ENCODE measurements around the gene RIOX2.

The RIOX2 gene

DNA sequence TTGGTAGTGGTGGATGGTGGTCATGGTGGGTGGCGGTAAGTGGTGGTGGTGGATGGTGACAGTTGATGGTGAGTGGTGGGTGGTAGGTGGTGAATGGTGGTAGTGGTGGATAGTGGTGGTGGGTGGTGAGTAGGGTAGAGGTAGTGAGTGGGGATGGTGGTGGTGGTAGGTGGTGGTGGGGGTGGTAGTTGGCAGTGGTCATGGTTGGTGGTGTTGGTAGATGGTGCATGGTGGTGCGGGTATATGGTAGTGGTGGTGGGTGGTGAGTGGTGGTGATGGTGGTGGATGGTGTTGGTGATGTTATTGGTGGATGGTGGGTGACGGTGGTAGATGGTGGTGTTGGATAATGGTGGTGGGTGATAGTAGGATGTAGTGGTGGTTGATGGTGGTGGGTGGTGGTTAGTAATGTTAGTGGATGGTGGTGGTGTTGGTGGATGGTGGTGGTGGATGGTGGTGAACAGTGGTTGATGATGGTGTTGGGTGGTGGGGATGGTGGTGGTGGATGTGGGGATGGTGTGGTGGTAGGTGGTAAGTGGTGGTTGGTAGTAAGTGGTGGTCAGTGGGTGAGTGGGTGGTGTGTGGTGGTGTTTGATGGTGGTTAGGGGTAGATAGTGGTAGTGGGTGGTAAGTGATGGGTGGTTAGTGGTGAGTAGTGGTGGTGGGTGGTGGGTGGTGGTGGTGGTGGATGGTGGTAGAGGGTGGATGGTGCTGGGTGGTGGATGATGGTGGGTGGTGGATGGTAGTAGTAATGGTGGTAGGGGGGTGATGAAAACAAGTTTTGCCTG lies 16.7 kb upstream of the RIOX2 start:
- DNase-seq = no peak

DNA sequence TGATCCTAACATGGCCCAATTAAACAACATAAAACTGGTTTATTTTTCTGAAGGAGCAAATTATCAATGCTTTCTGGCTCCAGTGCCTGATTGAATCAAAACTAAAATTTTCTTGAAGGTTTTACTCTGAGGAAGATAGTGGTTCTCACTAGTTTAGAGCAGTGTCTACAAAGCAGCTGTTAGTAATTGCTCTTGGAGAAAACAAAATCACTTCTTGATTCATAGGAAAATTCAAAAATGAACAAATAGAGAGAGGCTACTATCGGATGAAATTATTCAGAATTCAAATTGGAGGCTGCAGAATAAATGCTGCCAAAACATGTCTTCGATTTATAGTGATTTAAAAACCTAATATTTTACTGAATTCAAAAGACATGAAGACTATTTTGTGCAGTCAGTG lies 15.1 kb upstream of the RIOX2 start:
- DNase-seq = no peak

DNA sequence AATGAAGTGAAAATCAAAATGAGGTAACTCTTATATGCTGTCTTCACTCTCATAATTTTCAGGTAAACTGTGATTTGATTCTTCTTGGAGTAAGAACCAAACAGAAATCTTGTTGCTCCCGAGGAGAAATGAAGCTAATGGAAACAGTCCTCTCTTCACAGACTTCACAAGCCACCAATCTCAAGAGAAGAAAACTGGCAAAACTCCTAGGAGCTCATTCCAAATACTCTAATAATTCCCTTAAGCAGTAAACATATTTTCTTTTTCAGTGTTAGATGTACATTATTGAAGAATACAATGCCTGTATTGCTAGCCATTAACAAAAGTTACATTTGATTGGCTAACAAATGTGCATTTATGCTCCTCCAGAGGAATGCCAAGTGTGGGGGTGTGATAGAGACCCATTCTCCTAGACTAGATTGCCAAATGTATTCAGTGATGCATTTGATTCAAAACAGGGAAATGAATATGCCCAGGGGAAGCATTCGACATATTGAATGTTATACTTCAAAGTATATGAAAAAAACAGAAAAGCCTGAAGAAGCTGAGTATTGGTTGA lies 11.8 kb upstream of the RIOX2 start:
- no peak for DNase-seq

DNA sequence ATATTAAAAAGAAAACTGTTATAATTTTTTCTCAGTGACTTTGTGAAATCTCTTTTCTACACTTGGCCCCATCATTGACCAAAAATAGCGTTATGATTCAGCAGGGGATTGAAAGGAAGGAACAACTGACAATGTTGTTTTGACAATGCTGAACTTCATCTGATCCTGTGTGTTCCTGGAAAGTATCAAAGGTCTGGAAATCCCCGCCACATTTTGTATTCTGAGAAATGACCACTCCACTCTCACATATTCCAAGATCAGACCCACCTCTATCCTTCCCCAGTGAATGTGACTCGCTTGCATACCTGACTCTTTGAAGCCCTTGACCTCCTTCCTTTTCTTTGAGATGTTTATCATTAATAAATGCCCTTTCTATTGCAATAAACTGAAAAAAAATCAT lies 9.7 kb upstream of the RIOX2 start:
- DNase-seq = no peak

DNA sequence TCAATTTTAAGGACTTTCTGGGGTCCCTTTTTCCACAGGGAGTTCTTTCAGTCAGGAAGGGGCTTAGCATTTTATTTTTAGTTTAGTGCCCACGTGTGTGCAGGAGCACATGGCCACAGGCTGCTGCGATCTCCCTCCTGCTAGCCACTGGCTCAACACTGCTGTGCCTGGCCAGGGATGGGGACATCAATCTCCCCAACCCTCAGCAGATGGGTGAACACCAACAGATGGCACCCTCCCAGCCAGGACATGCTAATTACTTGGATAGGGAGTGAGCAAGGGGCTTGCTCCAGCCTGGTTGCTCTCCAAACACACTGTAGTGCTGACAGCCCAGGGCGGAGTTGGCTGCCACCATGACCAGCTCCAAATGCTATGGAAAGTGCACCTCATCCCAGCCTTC lies 7.4 kb upstream of the RIOX2 start:
- no peak for DNase-seq

DNA sequence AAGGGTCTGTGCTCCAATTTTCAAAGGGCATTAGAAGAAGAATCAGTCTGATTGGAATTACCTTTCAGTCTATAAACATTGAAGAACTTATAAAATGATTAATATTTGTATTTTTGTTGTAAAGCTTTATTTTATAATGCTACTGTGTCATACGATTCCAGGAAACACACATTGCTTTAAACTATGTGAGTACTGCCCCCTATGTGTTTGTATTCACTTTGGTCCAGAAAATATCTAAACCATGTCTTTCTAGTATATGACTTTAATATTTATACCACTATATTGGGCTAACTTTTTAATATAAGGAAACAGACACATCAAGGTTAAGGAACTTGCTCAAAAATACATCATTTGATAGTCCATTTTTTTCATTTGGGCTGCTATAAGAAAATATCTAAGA lies 3.2 kb upstream of the RIOX2 start:
- DNase-seq = no peak

DNA sequence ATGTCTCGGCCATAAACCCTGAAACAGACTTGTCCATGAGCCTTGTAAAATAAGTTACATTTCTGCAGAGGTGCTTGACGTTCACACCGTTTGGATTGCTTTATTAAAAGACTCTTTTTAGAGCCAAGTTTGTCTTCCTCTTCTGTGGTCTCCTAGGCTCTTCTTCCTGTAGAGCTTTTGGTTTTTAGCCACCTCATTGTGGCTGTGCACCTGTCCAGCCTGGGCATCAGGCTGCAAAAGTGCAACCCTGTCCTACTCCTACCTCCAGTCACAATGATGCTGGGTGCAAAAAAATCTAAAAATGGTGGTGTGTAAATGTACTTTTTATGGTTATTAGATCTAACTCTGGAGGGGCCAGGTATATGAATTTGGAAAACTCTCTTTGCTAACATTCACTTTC lies 2.8 kb upstream of the RIOX2 start:
- no peak for DNase-seq

DNA sequence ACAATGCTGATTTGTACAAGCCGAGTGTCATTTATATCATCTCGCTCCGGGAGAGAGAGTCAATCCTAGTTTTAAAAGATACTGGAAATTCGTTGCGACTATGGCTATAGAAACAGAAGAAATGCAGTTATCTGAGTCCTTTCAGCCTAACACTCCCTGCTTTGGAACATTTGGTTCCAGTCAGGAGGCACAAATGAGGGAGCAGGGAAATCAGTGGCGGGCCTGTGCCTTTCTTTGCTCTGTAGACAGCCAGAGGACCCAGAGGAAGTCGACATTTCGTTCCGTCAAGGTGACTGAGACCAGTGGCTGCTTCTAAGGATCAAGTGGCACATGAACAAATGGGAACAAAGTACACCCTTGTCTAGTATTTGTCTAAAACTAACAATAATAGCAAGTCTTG lies 745 bp upstream of the RIOX2 start:
- no peak for DNase-seq

DNA sequence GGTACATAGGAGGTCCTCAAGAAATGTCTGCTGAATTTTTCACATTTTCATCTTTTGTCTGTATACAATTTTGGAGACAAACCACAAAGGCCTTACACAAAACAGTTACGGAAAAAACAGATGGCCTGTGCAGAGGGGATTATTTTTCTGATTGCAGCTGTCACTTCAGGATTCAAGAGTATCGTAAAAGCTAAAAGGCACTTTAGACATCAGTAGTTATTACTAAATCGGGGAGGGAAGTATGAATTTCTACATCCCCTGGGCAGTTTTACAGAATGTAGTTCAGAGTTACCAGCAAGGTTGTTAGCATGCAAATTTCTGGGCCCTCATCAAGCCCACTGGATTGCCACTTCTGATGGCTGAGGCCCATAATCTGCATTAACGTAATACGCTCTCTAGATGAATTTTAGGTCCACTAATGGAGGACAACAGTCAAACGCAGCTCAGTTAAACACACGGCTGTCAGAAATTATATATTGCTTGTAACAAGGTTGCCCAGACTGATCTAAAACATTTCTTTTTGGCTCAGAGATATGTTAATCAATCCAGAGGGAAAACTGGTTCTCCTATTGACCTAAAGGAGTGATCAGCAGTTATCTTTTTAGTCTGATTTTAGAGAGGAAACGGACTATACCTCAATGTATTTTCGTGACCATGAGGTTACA lies 1.1 kb downstream of the RIOX2 start:
- no peak for DNase-seq

DNA sequence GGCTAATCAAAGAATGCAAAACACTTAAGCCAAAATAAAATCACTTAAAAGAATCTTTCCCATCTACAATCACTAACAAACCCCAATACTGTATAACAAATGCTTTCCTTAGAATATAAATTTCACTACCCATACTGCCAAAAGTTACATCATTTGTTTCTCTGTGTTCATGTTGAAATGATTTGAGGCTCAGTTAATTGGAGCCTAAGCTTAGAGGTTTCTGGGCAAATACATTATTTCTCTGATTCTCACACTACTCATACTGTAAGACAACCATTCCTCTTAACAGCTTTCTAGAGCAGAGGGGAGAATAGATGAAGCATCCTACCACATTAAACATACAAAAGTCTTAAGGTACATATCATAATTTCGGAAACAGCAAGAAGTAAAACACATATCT lies 2.1 kb downstream of the RIOX2 start:
- DNase-seq = no peak

DNA sequence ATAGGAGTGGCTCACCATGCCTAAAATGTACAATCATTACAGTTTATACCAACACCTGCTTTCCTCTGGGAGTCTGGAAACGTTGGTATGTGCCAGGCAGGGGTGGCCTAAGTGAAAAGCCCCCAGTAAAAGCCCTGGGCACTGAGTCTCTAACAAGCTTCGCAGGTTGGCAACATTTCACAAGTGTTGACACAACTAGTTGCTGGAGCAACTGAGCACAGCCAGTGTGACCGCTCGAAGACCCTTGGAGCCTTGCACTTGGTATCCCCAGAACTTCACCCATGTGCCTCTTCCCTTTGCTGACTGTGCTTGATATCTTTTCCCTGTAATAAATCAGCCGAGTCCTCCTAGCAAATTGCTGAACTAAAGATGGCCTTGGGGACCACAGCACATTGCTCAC lies 2.7 kb downstream of the RIOX2 start:
- DNase-seq = no peak

DNA sequence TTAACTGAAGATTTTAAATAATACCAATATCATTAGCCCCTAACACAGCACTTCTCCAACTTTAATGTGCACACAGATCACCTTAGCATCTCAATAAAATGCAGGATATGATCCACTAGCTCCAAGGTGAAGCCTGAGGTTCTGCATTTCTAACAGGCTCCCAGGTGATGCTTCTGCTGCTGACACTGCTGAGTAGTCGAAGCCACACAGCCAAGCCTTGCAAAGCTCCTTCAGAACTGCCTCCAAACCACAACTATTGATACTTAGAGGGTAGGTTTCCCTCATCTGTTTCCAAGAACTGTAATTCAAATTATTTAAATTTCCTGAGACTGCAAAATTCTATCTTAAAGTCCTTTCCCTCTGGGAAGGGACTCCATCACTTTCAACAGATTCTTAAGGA lies 3.9 kb downstream of the RIOX2 start:
- no peak for DNase-seq

DNA sequence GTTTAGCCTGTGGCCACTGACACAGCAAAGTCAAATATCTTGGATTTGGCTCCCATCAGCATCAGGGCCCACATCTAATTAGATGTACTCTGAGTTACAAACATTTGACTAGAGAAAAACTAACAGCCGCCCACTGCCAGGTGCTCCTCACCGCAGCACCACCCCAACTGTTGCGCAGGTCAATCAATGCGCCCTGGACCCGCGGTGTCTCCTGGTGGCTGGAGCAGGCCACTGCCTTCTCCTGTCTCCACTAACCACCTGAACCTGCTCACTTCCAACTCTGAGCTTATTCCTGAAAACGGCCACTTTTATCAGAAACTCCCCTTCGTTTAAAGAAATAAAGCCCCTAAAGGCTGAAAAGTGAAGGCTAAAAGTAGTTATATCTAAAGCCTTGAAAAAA lies 4.3 kb downstream of the RIOX2 start:
- no peak for DNase-seq

DNA sequence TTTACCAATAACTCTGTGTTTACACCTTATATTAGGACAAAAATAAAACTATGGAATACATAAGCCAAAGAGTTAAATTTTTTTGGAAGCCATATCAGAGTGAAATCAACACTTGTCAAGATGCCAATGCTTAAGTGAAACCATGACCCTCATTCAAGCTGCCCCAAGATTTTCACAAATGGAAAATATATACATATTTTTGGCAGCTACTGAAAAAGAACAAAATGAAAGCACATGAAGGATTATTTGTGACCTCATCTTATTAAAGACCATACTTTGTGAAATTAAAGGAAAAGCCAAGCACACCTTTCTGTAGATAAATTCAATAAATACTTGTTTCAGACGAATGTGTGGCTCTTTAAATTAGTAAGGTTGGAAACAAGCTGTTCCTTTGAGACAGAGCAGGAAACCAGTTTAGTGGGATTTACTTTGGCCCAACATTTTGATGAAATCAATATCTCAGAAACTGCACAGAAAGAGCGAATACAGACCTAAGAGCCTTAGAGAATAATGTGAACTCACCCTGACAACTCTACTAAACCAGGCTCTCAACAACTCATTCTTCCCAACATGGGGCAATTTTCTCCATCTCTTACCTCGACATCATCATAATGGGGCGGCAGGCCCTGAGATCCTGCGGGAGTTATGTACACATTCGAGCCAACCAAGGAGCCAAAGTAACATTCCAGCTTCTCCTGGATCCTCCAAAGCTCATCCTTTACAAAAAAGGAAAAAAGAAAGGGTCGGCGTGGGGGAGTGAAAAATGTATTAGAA lies 11.1 kb downstream of the RIOX2 start:
- DNase-seq = no peak

DNA sequence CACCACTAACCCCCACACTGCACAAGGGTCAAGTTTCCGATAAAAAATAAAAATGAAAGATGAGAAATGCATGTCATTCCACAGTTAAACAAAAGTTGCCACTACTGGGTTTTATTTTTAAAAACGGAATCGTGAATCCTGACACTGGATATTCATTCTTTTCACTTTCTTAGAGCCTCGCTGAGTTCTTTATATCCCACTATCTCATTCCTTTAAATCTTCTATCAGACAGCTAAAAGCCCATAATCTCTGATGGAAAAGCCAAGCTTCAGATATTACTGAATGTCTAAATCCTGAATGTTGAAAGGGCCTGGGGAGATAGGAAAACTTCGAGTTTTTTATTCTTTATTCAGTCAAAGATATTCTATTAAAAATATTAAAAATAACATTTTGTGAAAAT lies 11.7 kb downstream of the RIOX2 start:
- DNase-seq = no peak

DNA sequence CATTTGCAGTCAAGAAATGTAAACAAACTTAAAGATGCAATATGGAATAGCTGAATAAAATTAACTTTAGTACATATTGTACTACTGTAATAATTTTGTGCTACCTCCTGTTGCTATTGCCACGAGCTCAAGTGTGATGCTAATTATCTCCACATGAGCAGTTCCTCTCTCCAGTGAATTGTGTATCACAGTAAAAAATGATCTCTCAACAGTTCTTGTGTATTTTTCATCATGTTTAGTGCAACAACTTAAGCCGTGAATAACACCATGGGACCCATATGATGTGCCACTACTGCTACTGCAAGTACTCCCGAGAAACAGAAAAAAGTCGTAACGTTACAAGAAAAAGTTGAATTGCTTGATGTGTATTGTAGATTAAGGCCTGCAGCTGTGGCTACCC lies 12.4 kb downstream of the RIOX2 start:
- no peak for DNase-seq

DNA sequence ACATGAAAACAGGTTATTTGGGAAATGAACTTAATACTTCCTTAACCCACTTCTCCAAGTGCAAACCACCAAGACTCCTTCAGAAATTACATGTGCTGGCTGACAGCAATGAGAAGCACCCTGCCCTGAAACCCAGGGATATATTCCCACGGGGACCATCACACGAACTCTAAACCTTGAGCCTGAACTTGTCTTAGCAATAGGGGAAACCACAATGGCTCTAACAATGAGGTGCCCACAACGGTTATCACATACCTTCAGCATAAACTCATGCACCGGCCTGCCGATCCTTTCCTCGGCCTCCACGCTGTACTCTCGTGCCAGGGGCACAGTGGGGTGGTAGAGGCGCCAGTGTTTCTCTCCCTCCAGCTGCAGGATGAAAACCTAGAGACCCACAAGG lies 13.4 kb downstream of the RIOX2 start:
- no peak for DNase-seq

DNA sequence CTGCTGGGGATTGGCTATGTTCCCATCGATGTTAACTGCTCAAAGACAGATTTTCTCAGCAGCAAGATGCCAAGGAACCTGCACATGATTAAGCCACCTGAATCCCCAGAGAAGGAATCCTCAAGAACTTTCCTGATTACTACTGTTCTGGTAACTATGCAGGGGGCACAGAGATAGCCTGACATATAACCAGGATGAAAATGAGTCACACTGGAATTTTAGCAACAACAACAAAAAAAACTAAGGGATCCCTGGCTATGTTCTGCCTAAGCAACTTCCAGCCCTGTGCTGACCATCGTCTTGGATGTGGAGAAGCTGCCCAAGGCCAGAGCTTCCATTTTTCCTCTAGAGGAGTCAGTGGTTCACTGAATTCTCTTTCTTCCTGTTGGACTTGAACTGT lies 13.8 kb downstream of the RIOX2 start:
- no peak for DNase-seq

DNA sequence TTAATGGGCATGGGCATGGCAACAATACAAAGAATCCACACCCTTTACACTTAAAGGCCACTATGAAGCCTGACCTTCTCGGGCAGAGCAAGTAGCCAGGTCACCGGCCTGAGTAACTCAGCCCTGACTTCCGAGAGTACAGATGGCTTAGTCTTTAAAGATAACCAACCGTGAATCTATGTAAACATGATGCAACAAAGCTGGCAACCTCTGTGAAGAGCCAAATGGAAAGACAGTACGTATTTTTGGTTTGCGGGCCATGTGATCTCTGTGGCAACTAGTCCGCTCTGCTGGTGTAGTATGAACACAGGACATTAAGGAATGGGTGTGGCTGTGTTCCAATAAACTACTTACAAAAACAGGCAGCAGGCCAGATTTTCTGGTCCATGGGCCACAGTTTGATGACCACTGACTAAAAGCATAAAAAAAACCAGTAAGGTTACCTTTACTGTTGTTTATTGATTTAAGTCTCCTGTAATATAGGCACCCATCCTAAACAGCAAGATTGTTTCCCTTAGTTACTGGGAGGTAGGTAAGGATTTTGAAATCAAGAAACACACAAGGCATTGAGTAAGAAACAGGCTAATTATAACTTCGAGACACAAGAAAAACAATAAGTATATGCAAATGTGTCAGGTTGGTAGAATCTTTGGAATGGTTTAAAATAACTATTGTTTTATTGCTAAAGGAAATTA lies 14.5 kb downstream of the RIOX2 start:
- no peak for DNase-seq

DNA sequence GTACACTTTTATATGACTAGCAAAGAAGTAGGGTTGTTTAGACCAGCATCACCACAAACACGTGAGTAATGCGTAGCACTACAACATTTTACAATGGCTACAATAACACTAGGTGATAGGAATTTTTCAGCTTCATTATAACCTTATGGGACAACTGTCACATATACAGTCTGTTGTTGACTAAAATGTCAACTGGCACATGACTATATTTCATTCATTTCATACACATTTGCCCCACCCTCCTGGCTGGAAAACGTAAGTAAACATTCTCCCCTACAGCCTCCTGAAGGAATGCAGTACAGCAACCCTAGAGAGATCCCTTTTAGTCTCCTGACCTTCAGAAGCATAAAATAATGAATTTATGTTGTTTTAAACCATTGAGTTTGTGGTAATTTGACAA lies 16.2 kb downstream of the RIOX2 start:
- DNase-seq = no peak

DNA sequence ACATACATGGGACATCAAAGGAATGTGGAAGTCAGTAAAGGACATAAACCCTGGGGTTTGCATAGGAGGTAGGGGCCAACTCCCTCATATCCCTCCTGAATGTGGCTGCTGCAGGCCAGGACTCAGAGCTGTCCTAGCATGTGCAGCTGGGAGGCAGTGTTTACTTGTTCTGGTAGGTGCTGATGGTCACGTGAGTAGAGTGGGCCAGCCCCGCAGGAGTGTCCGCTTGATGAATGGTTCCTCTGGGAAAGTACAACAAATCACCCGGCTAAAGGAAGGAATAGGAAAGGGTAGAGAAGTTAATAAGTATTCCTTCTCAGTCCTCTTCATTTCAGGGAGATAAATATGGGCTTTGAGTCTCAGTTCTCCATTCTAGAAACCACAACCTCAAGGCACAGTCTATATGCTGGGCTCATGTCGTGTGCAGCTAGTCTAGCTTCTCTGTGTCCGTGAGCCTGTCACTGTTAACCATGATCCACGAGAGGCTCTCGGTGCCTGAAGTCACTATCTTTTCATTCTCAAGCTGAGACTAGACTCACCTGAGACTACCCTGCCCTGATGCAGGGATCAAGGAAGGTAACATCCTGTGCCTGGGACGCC lies 17.9 kb downstream of the RIOX2 start:
- DNase-seq = no peak

DNA sequence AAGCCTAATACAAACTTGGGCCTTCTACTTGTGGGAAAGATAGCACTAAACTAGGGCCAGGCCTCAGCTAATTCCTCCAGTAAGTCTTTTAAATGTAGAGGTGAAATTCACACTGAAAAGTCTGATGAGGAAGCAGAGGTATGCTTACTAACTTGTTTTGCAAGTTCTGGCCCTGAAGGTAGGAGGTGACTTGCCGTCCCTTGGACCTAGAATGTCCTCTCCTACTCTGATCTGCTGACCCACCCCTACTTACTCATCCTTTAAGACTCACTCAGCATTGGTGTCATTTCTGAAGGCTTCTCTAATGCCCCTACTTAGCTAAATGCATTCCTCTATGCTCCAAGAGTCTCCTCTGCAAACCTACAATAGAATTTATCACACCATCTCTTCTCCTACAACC lies 19.4 kb downstream of the RIOX2 start:
- DNase-seq = no peak

DNA sequence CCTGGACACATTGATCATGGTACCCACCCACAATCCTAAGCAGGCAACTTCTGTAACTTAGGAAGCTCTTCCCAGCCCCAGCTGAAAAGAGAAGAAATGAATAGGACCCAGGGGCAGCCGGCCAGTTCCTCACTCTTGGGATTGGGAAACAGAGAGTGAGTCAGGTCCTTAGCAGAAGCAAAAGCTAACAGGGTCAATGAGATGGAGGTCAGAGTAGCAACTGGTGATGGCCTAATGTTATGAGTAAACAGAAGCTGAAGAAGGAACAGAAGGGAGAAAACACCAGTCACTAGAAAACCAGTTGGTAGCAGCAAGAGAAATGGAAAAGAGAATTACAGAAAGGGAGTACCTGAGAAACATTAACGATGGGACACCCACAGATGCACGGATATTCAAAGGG lies 20.0 kb downstream of the RIOX2 start:
- DNase-seq = no peak

All from activated effector memory CD4-positive, alpha-beta T cell treated with anti-CD3 and anti-CD28 coated beads, Interleukin-2, amount 50 U/mL, for 16 hours (primary cell).